ENCODE data around the gene RAP1GAP2. TPM values are rescaled to one million over a fixed set of nuclear protein-coding genes. Genes with fewer than 3 reads are reported as not detected.
"Not testable (repeated sequence)": the region's sequence is repeated elsewhere in the genome, so short reads cannot be mapped to it uniquely, and the experiment has no call there.

The RAP1GAP2 gene
- polyA plus RNA-seq, 3 donors, result 20.7 to 31.8 (median 25.1) TPM

- no peak for DNase-seq (ENCODE audit: extremely low read depth in 1 of 11, low read depth in 9 of 11, low spot score in 4 of 11)
Observed at GRCh38 chr17:2803386-2803785, 7.1 kb downstream of the RAP1GAP2 start.

- no peak for DNase-seq (ENCODE audit: extremely low read depth in 1 of 11, low read depth in 9 of 11, low spot score in 4 of 11)
Observed at GRCh38 chr17:2803971-2804370, 7.7 kb downstream of the RAP1GAP2 start.

- DNase-seq (ENCODE audit: extremely low read depth in 1 of 11, low read depth in 9 of 11, low spot score in 4 of 11), result no peak
Observed at GRCh38 chr17:2804912-2805311, 8.7 kb downstream of the RAP1GAP2 start.

GRCh38 chr17:2805961-2806360 lies 9.7 kb downstream of the RAP1GAP2 start:
- DNase-seq (ENCODE audit: extremely low read depth in 1 of 11, low read depth in 9 of 11, low spot score in 4 of 11), result no peak

- no peak for DNase-seq (ENCODE audit: extremely low read depth in 1 of 11, low read depth in 9 of 11, low spot score in 4 of 11)
Observed at GRCh38 chr17:2808367-2809335, 12.4 kb downstream of the RAP1GAP2 start.

GRCh38 chr17:2809337-2809736 lies 13.1 kb downstream of the RAP1GAP2 start:
- DNase-seq (ENCODE audit: extremely low read depth in 1 of 11, low read depth in 9 of 11, low spot score in 4 of 11), result no peak

- no peak for DNase-seq (ENCODE audit: extremely low read depth in 1 of 11, low read depth in 9 of 11, low spot score in 4 of 11)
Observed at GRCh38 chr17:2814049-2814448, 17.8 kb downstream of the RAP1GAP2 start.

- no peak for DNase-seq (ENCODE audit: extremely low read depth in 1 of 11, low read depth in 9 of 11, low spot score in 4 of 11)
Observed at GRCh38 chr17:2814481-2815341, 18.5 kb downstream of the RAP1GAP2 start.

- DNase-seq (ENCODE audit: extremely low read depth in 1 of 11, low read depth in 9 of 11, low spot score in 4 of 11), result no peak
Observed at GRCh38 chr17:2815781-2816185, 19.5 kb downstream of the RAP1GAP2 start.

GRCh38 chr17:2816688-2817087 lies 20.4 kb downstream of the RAP1GAP2 start:
- no peak for DNase-seq (ENCODE audit: extremely low read depth in 1 of 11, low read depth in 9 of 11, low spot score in 4 of 11)

GRCh38 chr17:2819294-2819693 lies 23.1 kb downstream of the RAP1GAP2 start:
- not testable (repeated sequence) for DNase-seq (ENCODE audit: extremely low read depth in 1 of 11, low read depth in 9 of 11, low spot score in 4 of 11)

- no peak for DNase-seq (ENCODE audit: extremely low read depth in 1 of 11, low read depth in 9 of 11, low spot score in 4 of 11)
Observed at GRCh38 chr17:2819921-2820501, 23.8 kb downstream of the RAP1GAP2 start.

GRCh38 chr17:2821868-2822267 lies 25.6 kb downstream of the RAP1GAP2 start:
- no peak for DNase-seq (ENCODE audit: extremely low read depth in 1 of 11, low read depth in 9 of 11, low spot score in 4 of 11)

- DNase-seq (ENCODE audit: extremely low read depth in 1 of 11, low read depth in 9 of 11, low spot score in 4 of 11), result no peak
Observed at GRCh38 chr17:2822358-2822757, 26.1 kb downstream of the RAP1GAP2 start.

- DNase-seq (ENCODE audit: extremely low read depth in 1 of 11, low read depth in 9 of 11, low spot score in 4 of 11), result no peak
Observed at GRCh38 chr17:2825253-2825970, 29.2 kb downstream of the RAP1GAP2 start.

- DNase-seq (ENCODE audit: extremely low read depth in 1 of 11, low read depth in 9 of 11, low spot score in 4 of 11), result peak in 2 of 11 donors; percentile 39 to 52
Observed at GRCh38 chr17:2828397-2829038, 32.3 kb downstream of the RAP1GAP2 start.

GRCh38 chr17:2830678-2831077 lies 34.4 kb downstream of the RAP1GAP2 start:
- no peak for DNase-seq (ENCODE audit: extremely low read depth in 1 of 11, low read depth in 9 of 11, low spot score in 4 of 11)

GRCh38 chr17:2835780-2836179 lies 39.5 kb downstream of the RAP1GAP2 start:
- no peak for DNase-seq (ENCODE audit: extremely low read depth in 1 of 11, low read depth in 9 of 11, low spot score in 4 of 11)
